ENCODE measurements around the gene MNX1.

MNX1 gene

GRCh38 chr7:156962897-156963296 is 47.6 kb downstream of the MNX1 start:
- H3K36me3 Mint-ChIP-seq (ENCODE audit: low read depth) = peaks cover 70% of the 10 kb centered on the region
- no peaks in the 10 kb centered on the region for H3K9me3 Mint-ChIP-seq
- no peaks in the 10 kb centered on the region for H3K27me3 Mint-ChIP-seq
- H3K27ac Mint-ChIP-seq = no peak overlapping the region
- H3K4me1 Mint-ChIP-seq = peaks cover 4% of the 10 kb centered on the region
- no peak overlapping the region for H3K4me3 Mint-ChIP-seq
- DNase-seq (no peak), ATAC-seq (no peak)

- ATAC-seq (no peak), DNase-seq (no peak)
- Mint-ChIP-seq H3K9me3 (no peaks in the 10 kb centered on the region), H3K27me3 (no peaks in the 10 kb centered on the region), H3K4me3 (no peak overlapping the region), H3K36me3 (ENCODE audit: low read depth) (peaks cover 70% of the 10 kb centered on the region), H3K27ac (no peak overlapping the region), H3K4me1 (peaks cover 4% of the 10 kb centered on the region)
Observed at GRCh38 chr7:156962145-156962544, 48.3 kb downstream of the MNX1 start.

- Mint-ChIP-seq H3K36me3 (ENCODE audit: low read depth) (peaks cover 74% of the 10 kb centered on the region), H3K4me3 (no peak overlapping the region), H3K27ac (no peak overlapping the region), H3K27me3 (no peaks in the 10 kb centered on the region), H3K9me3 (no peaks in the 10 kb centered on the region), H3K4me1 (peaks cover 28% of the 10 kb centered on the region)
- no peak for ATAC-seq
- no peak for DNase-seq
Observed at GRCh38 chr7:156956727-156957126, 53.7 kb downstream of the MNX1 start.

GRCh38 chr7:156954941-156955340 is 55.5 kb downstream of the MNX1 start:
- ATAC-seq (no peak), DNase-seq (no peak)
- Mint-ChIP-seq H3K27me3 (no peaks in the 10 kb centered on the region), H3K4me3 (no peak overlapping the region), H3K27ac (no peak overlapping the region), H3K36me3 (ENCODE audit: low read depth) (peaks cover 67% of the 10 kb centered on the region), H3K4me1 (peaks cover 31% of the 10 kb centered on the region), H3K9me3 (no peaks in the 10 kb centered on the region)
